Liver (tissue), 3 donors: ENCODE measurements around the gene GRAMD2B.

Experiments used
- CTCF ChIP-seq: fragments of 150-350 bp; IDR thresholded peaks from 2 replicates; pipeline ENCODE4 v1.5.1; 2017; ENCODE audit warnings: improper control_type of control experiment, low read depth, low read length; ENCODE audit not compliant: missing input control
- GABPA ChIP-seq, 2 donors: IDR thresholded peaks in 1 of 2; conservative IDR thresholded peaks in 1 of 2; 2 replicates each; pipeline ENCODE4 v1.6.1; 2016; ENCODE audit warnings: antibody characterized with exemption in 2 of 2, mild to moderate bottlenecking in 1 of 2, moderate library complexity in 1 of 2
- TAF1 ChIP-seq: conservative IDR thresholded peaks from 2 replicates; pipeline ENCODE4 v1.6.1; 2016; ENCODE audit warnings: antibody characterized with exemption, mild to moderate bottlenecking
- donor health status: healthy.
- donor health status: healthy.

GRCh38 chr5:126445502-126446174 lies 22.4 kb downstream of the GRAMD2B start:
- TF ChIP-seq CTCF (no peak), TAF1 (no peak), GABPA (IDR thresholded peaks at IDR 0.05 in 1 of 2, conservative IDR thresholded peaks at IDR 0.05 in 1 of 2) (no peak)
